Omental fat pad (tissue), 4 donors: ENCODE data around the gene ZPBP. TPM values are rescaled to one million over a fixed set of nuclear protein-coding genes. Genes with fewer than 3 reads are reported as not detected.

Experiments used
- ATAC-seq: fragments of 150-250 bp; one replicate; pipeline ENCODE4 v1.9.1; 2016; ENCODE audit warnings: mild to moderate bottlenecking, moderate library complexity; ENCODE audit not compliant: low FRiP score
- DNase-seq: peaks from one replicate; pipeline ENCODE4 v3.0.0-alpha.2; 2019; ENCODE audit warnings: low spot score
- CTCF ChIP-seq, 3 donors: fragments of 450-650 bp; IDR thresholded peaks; one replicate each; pipeline ENCODE4 v1.5.1; 2016 to 2017; ENCODE audit warnings: antibody characterized with exemption in 3 of 3, mild to moderate bottlenecking in 3 of 3, moderate library complexity in 2 of 3
- total RNA-seq, 4 donors: library from RNA; depleted of rRNA; stranded (reverse); fragments of >200 nt; gene quantifications; one replicate each; pipeline ENCODE4 v1.1.0, GENCODE V29; 2016

ZPBP gene
- total RNA-seq, 4 donors from 2014 or later = not detected

- DNase-seq (no peak), ATAC-seq (no peak)
- TF ChIP-seq CTCF (IDR thresholded peaks at IDR 0.05) = no peak
These were observed 106.9 kb downstream of the ZPBP start for GRCh38 chr7:49986191-49986590.

DNA sequence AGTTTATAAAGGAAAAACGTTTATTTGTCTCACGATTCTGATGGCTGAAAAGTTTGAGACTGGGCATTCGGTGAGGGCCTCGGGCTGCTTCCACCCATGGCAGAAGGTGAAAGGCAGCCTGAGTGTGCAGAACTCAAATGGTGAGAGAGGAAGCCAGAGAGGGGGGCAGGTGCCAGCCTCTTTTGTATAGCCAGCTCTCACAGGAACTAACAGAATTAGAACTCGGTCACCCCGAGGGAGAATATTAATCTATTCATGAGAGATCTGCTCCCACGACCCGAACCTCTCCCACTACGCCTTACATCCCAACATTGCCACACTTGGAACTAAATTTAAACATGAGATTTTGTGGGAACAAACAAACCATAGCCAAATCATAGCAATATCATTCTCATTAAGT is 112.6 kb downstream of the ZPBP start:
- ATAC-seq (no peak), DNase-seq (no peak)
- no peak for TF ChIP-seq CTCF (IDR thresholded peaks at IDR 0.05)

DNA sequence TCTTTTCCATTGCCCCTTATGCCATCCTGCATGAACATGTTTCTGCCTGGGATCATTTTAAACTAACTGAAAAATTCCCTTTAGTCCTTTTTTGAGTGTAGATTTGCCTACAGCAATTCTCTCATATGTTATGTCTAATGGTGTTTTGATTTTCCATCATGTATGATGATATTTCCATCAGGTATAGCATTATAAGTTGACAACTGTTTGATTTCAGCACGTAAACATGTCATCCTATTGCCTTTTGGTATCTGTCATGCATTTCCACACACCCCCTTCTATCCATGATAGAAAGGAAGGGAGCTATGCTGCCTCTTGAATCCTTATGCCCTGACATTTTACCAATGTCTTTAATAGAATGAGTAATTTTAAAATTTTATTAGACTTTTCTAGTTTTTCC is 116.8 kb downstream of the ZPBP start:
- ATAC-seq (no peak), DNase-seq (no peak)
- no peak for TF ChIP-seq CTCF (IDR thresholded peaks at IDR 0.05)

- ATAC-seq = no peak
- no peak for DNase-seq
- no peak for TF ChIP-seq CTCF (IDR thresholded peaks at IDR 0.05)
These were observed 119.0 kb downstream of the ZPBP start for GRCh38 chr7:49974035-49974434.

- DNase-seq (no peak), ATAC-seq (no peak)
- TF ChIP-seq CTCF (IDR thresholded peaks at IDR 0.05) = no peak
These were observed 155.4 kb downstream of the ZPBP start for GRCh38 chr7:49937608-49938007.

DNA sequence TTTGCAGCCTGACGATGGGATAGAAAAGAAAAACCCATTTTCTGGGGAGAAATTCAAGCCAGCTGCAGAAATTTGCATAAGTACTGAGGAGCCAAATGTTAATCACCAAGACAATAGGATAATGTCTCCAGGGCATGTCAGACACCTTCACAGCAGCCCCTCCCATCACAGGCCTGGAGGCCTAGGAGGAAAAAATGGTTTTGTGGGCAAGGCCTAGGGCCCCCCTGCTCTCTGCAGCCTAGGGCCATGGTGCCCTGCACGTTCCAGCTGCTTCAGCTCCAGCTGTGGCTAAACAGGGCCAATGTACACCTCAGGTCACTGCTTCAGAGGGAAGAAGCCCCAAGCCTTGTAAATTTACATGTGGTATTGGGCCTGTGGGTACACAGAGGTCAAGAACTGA is 161.4 kb downstream of the ZPBP start:
- ATAC-seq (no peak), DNase-seq (no peak)
- TF ChIP-seq CTCF (IDR thresholded peaks at IDR 0.05) = no peak

DNA sequence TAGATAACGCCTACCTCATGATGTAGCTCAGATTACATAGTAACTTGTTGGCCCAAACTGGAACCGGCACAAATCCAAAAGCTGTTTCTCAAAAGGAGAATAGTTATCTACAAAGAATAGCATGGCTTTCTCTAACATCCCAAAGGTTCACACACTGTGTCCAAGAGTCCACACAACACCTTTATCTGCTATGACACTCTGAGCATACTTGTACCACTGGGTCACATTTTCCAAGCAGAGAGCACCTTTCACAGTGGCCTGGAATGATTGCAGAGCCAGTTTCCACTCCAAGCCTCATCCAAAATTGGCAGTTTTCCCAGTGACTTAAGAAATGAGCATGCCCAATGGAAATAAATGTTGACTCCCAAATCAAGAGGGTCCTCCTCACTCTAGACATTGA is 164.3 kb downstream of the ZPBP start:
- ATAC-seq = no peak
- no peak for DNase-seq
- TF ChIP-seq CTCF (IDR thresholded peaks at IDR 0.05) = no peak
